Measurements from ENCODE around the gene UBE4B. TPM values are rescaled to one million over a fixed set of nuclear protein-coding genes. Genes with fewer than 3 reads are reported as not detected.

The UBE4B gene
- total and polyA plus RNA-seq, 2 of the 4 experiments (the other 2 are of a cell fraction) = 26.5 to 39.3 TPM

- Histone ChIP-seq H3K9me3 (ENCODE audit: control insufficient read depth, insufficient read depth, low read length) (no peaks in the 10 kb centered on the region), H3K4ac (ENCODE audit: low read depth, low read length) (no peak overlapping the region), H3K27ac (ENCODE audit: insufficient read depth, low read length) (no peak overlapping the region), H2AK9ac (replicated peaks; ENCODE audit: low read depth, low read length, poor library complexity) (no peak overlapping the region), H4K8ac (ENCODE audit: low read depth in 2 of 2, low read length in 2 of 2) (no peak overlapping the region), H3K9me1 (ENCODE audit: insufficient read depth, low read length) (no peaks in the 10 kb centered on the region), H2BK20ac (ENCODE audit: low read depth, low read length) (no peak overlapping the region), H3K4me2 (ENCODE audit: low read depth, low read length) (peak overlapping the region; percentile 19; the same call in 1 of the 2 replicates), H3K4me3 (ENCODE audit: insufficient read depth, low read depth, low read length) (no peak overlapping the region), H3K14ac (replicated peaks; ENCODE audit: low read depth, low read length) (no peak overlapping the region), H3K18ac (ENCODE audit: low read depth, low read length) (no peak overlapping the region), H3K23ac (ENCODE audit: low read depth, low read length) (no peak overlapping the region), H3K36me3 (ENCODE audit: control insufficient read depth, insufficient read depth, low read length) (no peaks in the 10 kb centered on the region), H3K79me1 (ENCODE audit: low read depth in 1 of 2, low read length in 2 of 2) (no peaks in the 10 kb centered on the region), H2BK15ac (ENCODE audit: low read depth, low read length) (no peak overlapping the region), H3K27me3 (ENCODE audit: control insufficient read depth, insufficient read depth, low read length) (peaks cover 11% of the 10 kb centered on the region), H2AK5ac (ENCODE audit: low read depth, low read length) (no peak overlapping the region), H3K4me1 (ENCODE audit: control insufficient read depth, insufficient read depth, low read length) (peaks cover 2% of the 10 kb centered on the region), H4K91ac (ENCODE audit: insufficient read depth, low read depth, low read length) (no peak overlapping the region), H4K20me1 (ENCODE audit: insufficient read depth, low read length) (no peaks in the 10 kb centered on the region), H2BK120ac (ENCODE audit: low read depth, low read length) (no peak overlapping the region), H2BK5ac (ENCODE audit: low read depth, low read length, poor library complexity, severe bottlenecking) (no peak overlapping the region), H4K5ac (ENCODE audit: low read depth, low read length) (no peak overlapping the region), H2AFZ (replicated peaks; ENCODE audit: low read length, poor library complexity) (no peak overlapping the region), H3K56ac (ENCODE audit: extremely low read depth, insufficient read depth, low read length) (no peak overlapping the region), H3K9ac (ENCODE audit: low read depth, low read length) (no peak overlapping the region)
- BruUV-seq (replicated peaks) = no TSS peak
- dilution Hi-C loops (cut with HindIII; ENCODE audit: low sequenced_read_pairs, unreplicated experiment) (no loop called here), intact Hi-C loops (cut with micrococcal nuclease) (no loop called here), in situ Hi-C loops (cut with MboI; ENCODE audit: low sequenced_read_pairs) (no loop called here)
- WGBS, 2 experiments (ENCODE audit: extremely low coverage in 2 of 2, insufficient read length in 1 of 2) = no CpG with 5 or more reads among the region's 3 CpGs
- POLR2A ChIA-PET (ENCODE audit: unreplicated experiment) = no interaction called here
- ATAC-seq (ENCODE audit: low read depth) = peak; percentile 35
- DNase-seq = peak; percentile 80
- TF ChIP-seq RCOR1 (IDR thresholded peaks at IDR 0.05; ENCODE audit: insufficient replicate concordance, low read length) (no peak), BHLHE40 (IDR thresholded peaks at IDR 0.05; ENCODE audit: low read depth, low read length) (no peak), NFE2L2 (IDR thresholded peaks at IDR 0.05; ENCODE audit: low read depth, low read length) (no peak), FOS (IDR thresholded peaks at IDR 0.05; ENCODE audit: low read depth, low read length) (no peak), CHD1 (IDR thresholded peaks at IDR 0.05; ENCODE audit: low read depth, low read length) (no peak), CEBPB (IDR thresholded peaks at IDR 0.05; ENCODE audit: low read depth, low read length) (no peak), RFX5 (IDR thresholded peaks at IDR 0.05; ENCODE audit: low read depth, low read length) (no peak), MAFK (IDR thresholded peaks at IDR 0.05; ENCODE audit: low read depth, low read length) (no peak), RAD21 (IDR thresholded peaks at IDR 0.05; ENCODE audit: low read length) (no peak), CTCF (conservative IDR thresholded peaks at IDR 0.05; ENCODE audit: low read depth, low read length) (no peak), POLR2A (IDR thresholded peaks at IDR 0.05; ENCODE audit: low read depth, low read length) (no peak), USF2 (IDR thresholded peaks at IDR 0.05; ENCODE audit: low read depth, low read length) (no peak), SMC3 (IDR thresholded peaks at IDR 0.05; ENCODE audit: low read depth, low read length) (no peak), MXI1 (IDR thresholded peaks at IDR 0.05; ENCODE audit: borderline replicate concordance, low read depth, low read length) (no peak), MAZ (IDR thresholded peaks at IDR 0.05; ENCODE audit: borderline replicate concordance, low read depth, low read length) (no peak)
- TF ChIP-seq, protein P1, sequence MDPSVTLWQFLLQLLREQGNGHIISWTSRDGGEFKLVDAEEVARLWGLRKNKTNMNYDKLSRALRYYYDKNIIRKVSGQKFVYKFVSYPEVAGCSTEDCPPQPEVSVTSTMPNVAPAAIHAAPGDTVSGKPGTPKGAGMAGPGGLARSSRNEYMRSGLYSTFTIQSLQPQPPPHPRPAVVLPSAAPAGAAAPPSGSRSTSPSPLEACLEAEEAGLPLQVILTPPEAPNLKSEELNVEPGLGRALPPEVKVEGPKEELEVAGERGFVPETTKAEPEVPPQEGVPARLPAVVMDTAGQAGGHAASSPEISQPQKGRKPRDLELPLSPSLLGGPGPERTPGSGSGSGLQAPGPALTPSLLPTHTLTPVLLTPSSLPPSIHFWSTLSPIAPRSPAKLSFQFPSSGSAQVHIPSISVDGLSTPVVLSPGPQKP (IDR thresholded peaks at IDR 0.05; ENCODE audit: borderline replicate concordance, low read depth, low read length) = no peak
- CTCF ChIA-PET = no interaction called here
These were observed 164.2 kb downstream of the UBE4B start for GRCh38 chr1:10196976-10197375.
